ENCODE data around the gene DOCK2. TPM values are rescaled to one million over a fixed set of nuclear protein-coding genes. Genes with fewer than 3 reads are reported as not detected.

The DOCK2 gene
- polyA plus RNA-seq, 1 of the 3 experiments (the other 2 are of a cell fraction) = 3.8 TPM

- TF ChIP-seq ZBTB33 (IDR thresholded peaks at IDR 0.05; ENCODE audit: borderline replicate concordance, low read depth) = no peak
- no peak for TF ChIP-seq POLR2AphosphoS5 (IDR thresholded peaks at IDR 0.05; ENCODE audit: low read depth, low read length)
- no peak for TF ChIP-seq MAX (IDR thresholded peaks at IDR 0.05; ENCODE audit: low read depth)
- no peak for TF ChIP-seq TEAD4 (IDR thresholded peaks at IDR 0.05; ENCODE audit: borderline replicate concordance, insufficient read depth)
- no peak for TF ChIP-seq EP300 (IDR thresholded peaks at IDR 0.05; ENCODE audit: borderline replicate concordance in 1 of 2, low read depth in 1 of 2, low read length in 1 of 2)
- no peak for TF ChIP-seq FOXM1 (IDR thresholded peaks at IDR 0.05; ENCODE audit: low read depth)
Measured at GRCh38 chr5:170126061-170126460, 489.0 kb downstream of the DOCK2 start (continued).

- no peak overlapping the region for H2AFZ ChIP-seq (ENCODE audit: low read depth)
- CTCF ChIA-PET = interaction anchor here (0.6 to 1.3 kb wide), 2 partner anchors 18 to 25 kb away, joined by 3 to 4 read pairs; no protein-coding TSS in a partner anchor
- H3K36me3 ChIP-seq (replicated peaks in 1 of 2; ENCODE audit: control insufficient read depth in 1 of 2, insufficient read depth in 2 of 2, low read length in 1 of 2) = no peaks in the 10 kb centered on the region
- H3K79me2 ChIP-seq (ENCODE audit: insufficient read depth) = no peaks in the 10 kb centered on the region
- POLR2A ChIA-PET = no interaction called here
- WGBS (ENCODE audit: low lambda C conversion rate) = 20% methylated on average over 1 of the region's 1 CpG
- no peaks in the 10 kb centered on the region for H3K9me3 ChIP-seq
- no peaks in the 10 kb centered on the region for H3K9me2 ChIP-seq
- no peak overlapping the region for H3K9ac ChIP-seq
- no peak overlapping the region for H3K27ac ChIP-seq (ENCODE audit: low read depth in 2 of 2, low read length in 1 of 2)
- no peak overlapping the region for H3K4me2 ChIP-seq
- H3F3A ChIP-seq (replicated peaks; ENCODE audit: insufficient read depth) = no peaks in the 10 kb centered on the region
- TF ChIP-seq TCF12 (IDR thresholded peaks at IDR 0.05) (no peak), CHD2 (IDR thresholded peaks at IDR 0.05; ENCODE audit: low read length, partially characterized antibody) (no peak), RAD21 (IDR thresholded peaks at IDR 0.05; ENCODE audit: low read length) (no peak), TEAD4 (IDR thresholded peaks at IDR 0.05; ENCODE audit: borderline replicate concordance, insufficient read depth) (no peak), FOSL2 (IDR thresholded peaks at IDR 0.05; ENCODE audit: borderline replicate concordance, low read depth) (no peak), JUND (IDR thresholded peaks at IDR 0.05) (no peak), RXRA (IDR thresholded peaks at IDR 0.05; ENCODE audit: borderline replicate concordance, low read depth) (no peak), MXI1 (IDR thresholded peaks at IDR 0.05; ENCODE audit: low read depth, low read length) (no peak), CTCF (IDR thresholded peaks at IDR 0.05) (no peak)
- H3K4me3 ChIP-seq (ENCODE audit: low read depth in 2 of 2, low read length in 1 of 2) = no peak overlapping the region
- H3K27me3 ChIP-seq (ENCODE audit: insufficient read depth) = no peaks in the 10 kb centered on the region
- H4K20me1 ChIP-seq (ENCODE audit: insufficient read depth) = no peaks in the 10 kb centered on the region
- no peak for DNase-seq
- H3K4me1 ChIP-seq (ENCODE audit: control insufficient read depth in 1 of 2, insufficient read depth in 2 of 2, low read depth in 1 of 2, low read length in 1 of 2) = no peaks in the 10 kb centered on the region
Measured at GRCh38 chr5:170126626-170127025, 489.6 kb downstream of the DOCK2 start.

Measured in SK-N-SH (cell line).